Measurements from ENCODE around the gene PTPRN2.

DNA sequence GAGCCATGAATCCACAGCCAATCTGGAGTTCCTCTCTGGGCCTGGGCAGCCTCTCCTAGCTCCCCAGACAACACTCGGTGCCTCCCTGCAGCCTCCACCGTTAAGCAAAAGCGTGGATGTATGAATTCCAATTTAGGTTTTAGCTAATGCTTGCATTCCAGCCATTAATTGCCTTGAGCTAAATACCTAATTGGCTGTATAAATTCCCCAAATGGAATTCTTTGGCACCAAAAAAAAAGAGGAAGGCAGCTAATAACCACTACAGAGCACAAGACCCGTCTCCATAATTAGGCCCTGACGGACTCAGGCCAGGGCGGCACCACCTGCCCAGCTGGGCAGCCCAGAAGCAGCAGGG lies 140.5 kb downstream of the PTPRN2 start:
- TF ChIP-seq CTCF (IDR thresholded peaks at IDR 0.05) (no peak), POLR2A (IDR thresholded peaks at IDR 0.05) (no peak)
